SK-N-SH treated with all-trans-retinoic acid at 6 μM for 48 hours (cell line): Measurements from ENCODE around the gene ZNF708.
"Not testable (repeated sequence)": the region's sequence is repeated elsewhere in the genome, so short reads cannot be mapped to it uniquely, and the experiment has no call there.

Source experiments
- ATAC-seq: fragments of 200-7000 bp; cut with Tn5 transposase; 3 replicates; pipeline ENCODE4 v1.9.1; 2020; ENCODE audit warnings: mild to moderate bottlenecking, moderate library complexity
- ARNTL ChIP-seq: fragments of 450-650 bp; formaldehyde crosslinking; IDR thresholded peaks from 2 replicates; pipeline ENCODE4 v1.5.0; 2020; ENCODE audit warnings: low read depth, mild to moderate bottlenecking, moderate library complexity, borderline replicate concordance
- BACH2 ChIP-seq: fragments of 250-450 bp; sonication (Bioruptor Pico); IDR thresholded peaks from 2 replicates; pipeline ENCODE4 v1.9.0; 2021; ENCODE audit warnings: mild to moderate bottlenecking, borderline replicate concordance
- CSDC2 ChIP-seq: fragments of 250-450 bp; sonication (Bioruptor Pico); IDR thresholded peaks from 2 replicates; pipeline ENCODE4 v1.5.0; 2020; ENCODE audit warnings: mild to moderate bottlenecking, moderate library complexity
- ESRRG ChIP-seq: fragments of 250-450 bp; sonication (Bioruptor Pico); IDR thresholded peaks from 2 replicates; pipeline ENCODE4 v1.6.1; 2021; ENCODE audit warnings: mild to moderate bottlenecking
- GLIS3 ChIP-seq: fragments of 250-450 bp; sonication (Bioruptor Pico); IDR thresholded peaks from 2 replicates; pipeline ENCODE4 v1.5.0; 2020; ENCODE audit warnings: mild to moderate bottlenecking, moderate library complexity
- ISL1 ChIP-seq: fragments of 250-450 bp; sonication (Bioruptor Pico); IDR thresholded peaks from 2 replicates; pipeline ENCODE4 v2.1.2; 2022; ENCODE audit warnings: mild to moderate bottlenecking, moderate library complexity
- OSR1 ChIP-seq: fragments of 250-450 bp; sonication (Bioruptor Pico); IDR thresholded peaks from 2 replicates; pipeline ENCODE4 v1.8.0; 2022; ENCODE audit warnings: moderate library complexity, mild to moderate bottlenecking, inconsistent platforms
- PPARA ChIP-seq: fragments of 250-450 bp; sonication (Bioruptor Pico); IDR thresholded peaks from 2 replicates; pipeline ENCODE4 v1.5.0; 2020; ENCODE audit warnings: mild to moderate bottlenecking, borderline replicate concordance
- TCF4 ChIP-seq: fragments of 250-450 bp; sonication (Bioruptor Pico); IDR thresholded peaks from 2 replicates; pipeline ENCODE4 v1.8.0; 2021; ENCODE audit warnings: mild to moderate bottlenecking, moderate library complexity, borderline replicate concordance
- TOX ChIP-seq: fragments of 250-450 bp; sonication (Bioruptor Pico); IDR thresholded peaks from 2 replicates; pipeline ENCODE4 v1.8.0; 2021; ENCODE audit warnings: mild to moderate bottlenecking, moderate library complexity, borderline replicate concordance
- ZC3H10 ChIP-seq: fragments of 250-450 bp; sonication (Bioruptor Pico); IDR thresholded peaks from 2 replicates; pipeline ENCODE4 v1.5.1; 2021; ENCODE audit warnings: mild to moderate bottlenecking, moderate library complexity
- ZFP3 ChIP-seq: fragments of 250-450 bp; sonication (Bioruptor Pico); IDR thresholded peaks from 2 replicates; pipeline ENCODE4 v1.5.0; 2020; ENCODE audit warnings: mild to moderate bottlenecking, moderate library complexity
- ZFP30 ChIP-seq: fragments of 450-650 bp; formaldehyde crosslinking; IDR thresholded peaks from 2 replicates; pipeline ENCODE4 v1.5.0; 2022; ENCODE audit warnings: mild to moderate bottlenecking, moderate library complexity
- ZNF565 ChIP-seq: fragments of 450-650 bp; formaldehyde crosslinking; conservative IDR thresholded peaks from 2 replicates; pipeline ENCODE4 v1.5.0; 2020; ENCODE audit warnings: low read depth, mild to moderate bottlenecking, moderate library complexity
- ZNF70 ChIP-seq: fragments of 450-650 bp; formaldehyde crosslinking; IDR thresholded peaks from 2 replicates; pipeline ENCODE4 v1.5.0; 2020; ENCODE audit warnings: mild to moderate bottlenecking, moderate library complexity
- ZNF8 ChIP-seq: fragments of 450-650 bp; formaldehyde crosslinking; IDR thresholded peaks from 2 replicates; pipeline ENCODE4 v1.5.0; 2020; ENCODE audit warnings: mild to moderate bottlenecking, moderate library complexity
- TF ChIP-seq, protein P1 (sequence below): fragments of 250-450 bp; sonication (Bioruptor Pico); IDR thresholded peaks from 2 replicates; pipeline ENCODE4 v1.5.0; 2020; ENCODE audit warnings: mild to moderate bottlenecking, moderate library complexity
- TF ChIP-seq, protein P2 (sequence below): fragments of 250-450 bp; sonication (Bioruptor Pico); IDR thresholded peaks from 2 replicates; pipeline ENCODE4 v1.5.1; 2020; ENCODE audit warnings: low read depth, mild to moderate bottlenecking, moderate library complexity
- TF ChIP-seq, protein P3 (sequence below): fragments of 250-450 bp; sonication (Bioruptor Pico); IDR thresholded peaks from 2 replicates; pipeline ENCODE4 v1.5.1; 2021; ENCODE audit warnings: mild to moderate bottlenecking, moderate library complexity
- TF ChIP-seq, protein P4 (sequence below): fragments of 250-450 bp; sonication (Bioruptor Pico); IDR thresholded peaks from 2 replicates; pipeline ENCODE4 v1.8.0; 2020; ENCODE audit warnings: mild to moderate bottlenecking, moderate library complexity, borderline replicate concordance
- TF ChIP-seq, protein P5 (sequence below): fragments of 250-450 bp; sonication (Bioruptor Pico); IDR thresholded peaks from 2 replicates; pipeline ENCODE4 v1.8.0; 2021; ENCODE audit warnings: low read depth, mild to moderate bottlenecking, moderate library complexity, borderline replicate concordance

The ZNF708 gene

DNA sequence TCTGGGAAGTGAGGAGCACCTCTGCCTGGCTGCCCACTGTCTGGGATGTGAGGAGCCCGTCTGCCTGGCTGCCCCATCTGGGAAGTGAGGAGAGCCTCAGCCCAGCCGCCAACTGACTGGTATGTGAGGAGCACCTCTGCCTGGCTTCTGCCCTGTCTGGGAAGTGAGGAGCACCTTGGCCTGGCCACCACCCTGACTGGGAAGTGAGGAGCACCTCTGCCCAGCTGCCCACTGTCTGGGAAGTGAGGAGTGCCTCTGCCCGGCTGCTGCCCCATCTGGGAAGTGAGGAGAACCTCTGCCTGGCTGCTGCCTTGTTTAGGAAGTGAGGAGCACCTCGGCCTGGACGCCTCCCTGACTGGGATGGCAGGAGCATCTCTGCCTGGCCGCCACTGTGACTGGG lies 64.8 kb downstream of the ZNF708 start:
- no peak for ATAC-seq
- TF ChIP-seq, protein P1, sequence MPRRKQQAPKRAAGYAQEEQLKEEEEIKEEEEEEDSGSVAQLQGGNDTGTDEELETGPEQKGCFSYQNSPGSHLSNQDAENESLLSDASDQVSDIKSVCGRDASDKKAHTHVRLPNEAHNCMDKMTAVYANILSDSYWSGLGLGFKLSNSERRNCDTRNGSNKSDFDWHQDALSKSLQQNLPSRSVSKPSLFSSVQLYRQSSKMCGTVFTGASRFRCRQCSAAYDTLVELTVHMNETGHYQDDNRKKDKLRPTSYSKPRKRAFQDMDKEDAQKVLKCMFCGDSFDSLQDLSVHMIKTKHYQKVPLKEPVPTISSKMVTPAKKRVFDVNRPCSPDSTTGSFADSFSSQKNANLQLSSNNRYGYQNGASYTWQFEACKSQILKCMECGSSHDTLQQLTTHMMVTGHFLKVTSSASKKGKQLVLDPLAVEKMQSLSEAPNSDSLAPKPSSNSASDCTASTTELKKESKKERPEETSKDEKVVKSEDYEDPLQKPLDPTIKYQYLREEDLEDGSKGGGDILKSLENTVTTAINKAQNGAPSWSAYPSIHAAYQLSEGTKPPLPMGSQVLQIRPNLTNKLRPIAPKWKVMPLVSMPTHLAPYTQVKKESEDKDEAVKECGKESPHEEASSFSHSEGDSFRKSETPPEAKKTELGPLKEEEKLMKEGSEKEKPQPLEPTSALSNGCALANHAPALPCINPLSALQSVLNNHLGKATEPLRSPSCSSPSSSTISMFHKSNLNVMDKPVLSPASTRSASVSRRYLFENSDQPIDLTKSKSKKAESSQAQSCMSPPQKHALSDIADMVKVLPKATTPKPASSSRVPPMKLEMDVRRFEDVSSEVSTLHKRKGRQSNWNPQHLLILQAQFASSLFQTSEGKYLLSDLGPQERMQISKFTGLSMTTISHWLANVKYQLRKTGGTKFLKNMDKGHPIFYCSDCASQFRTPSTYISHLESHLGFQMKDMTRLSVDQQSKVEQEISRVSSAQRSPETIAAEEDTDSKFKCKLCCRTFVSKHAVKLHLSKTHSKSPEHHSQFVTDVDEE (CRISPR knock-in tag) = no peak
- no peak for TF ChIP-seq ZC3H10 (CRISPR knock-in tag)
- no peak for TF ChIP-seq ZFP30 (CRISPR knock-in tag)
- TF ChIP-seq, protein P2, sequence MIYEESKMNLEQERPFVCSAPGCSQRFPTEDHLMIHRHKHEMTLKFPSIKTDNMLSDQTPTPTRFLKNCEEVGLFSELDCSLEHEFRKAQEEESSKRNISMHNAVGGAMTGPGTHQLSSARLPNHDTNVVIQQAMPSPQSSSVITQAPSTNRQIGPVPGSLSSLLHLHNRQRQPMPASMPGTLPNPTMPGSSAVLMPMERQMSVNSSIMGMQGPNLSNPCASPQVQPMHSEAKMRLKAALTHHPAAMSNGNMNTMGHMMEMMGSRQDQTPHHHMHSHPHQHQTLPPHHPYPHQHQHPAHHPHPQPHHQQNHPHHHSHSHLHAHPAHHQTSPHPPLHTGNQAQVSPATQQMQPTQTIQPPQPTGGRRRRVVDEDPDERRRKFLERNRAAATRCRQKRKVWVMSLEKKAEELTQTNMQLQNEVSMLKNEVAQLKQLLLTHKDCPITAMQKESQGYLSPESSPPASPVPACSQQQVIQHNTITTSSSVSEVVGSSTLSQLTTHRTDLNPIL = no peak
- TF ChIP-seq, protein P3, sequence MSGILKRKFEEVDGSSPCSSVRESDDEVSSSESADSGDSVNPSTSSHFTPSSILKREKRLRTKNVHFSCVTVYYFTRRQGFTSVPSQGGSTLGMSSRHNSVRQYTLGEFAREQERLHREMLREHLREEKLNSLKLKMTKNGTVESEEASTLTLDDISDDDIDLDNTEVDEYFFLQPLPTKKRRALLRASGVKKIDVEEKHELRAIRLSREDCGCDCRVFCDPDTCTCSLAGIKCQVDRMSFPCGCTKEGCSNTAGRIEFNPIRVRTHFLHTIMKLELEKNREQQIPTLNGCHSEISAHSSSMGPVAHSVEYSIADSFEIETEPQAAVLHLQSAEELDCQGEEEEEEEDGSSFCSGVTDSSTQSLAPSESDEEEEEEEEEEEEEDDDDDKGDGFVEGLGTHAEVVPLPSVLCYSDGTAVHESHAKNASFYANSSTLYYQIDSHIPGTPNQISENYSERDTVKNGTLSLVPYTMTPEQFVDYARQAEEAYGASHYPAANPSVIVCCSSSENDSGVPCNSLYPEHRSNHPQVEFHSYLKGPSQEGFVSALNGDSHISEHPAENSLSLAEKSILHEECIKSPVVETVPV (CRISPR knock-in tag) = no peak
- no peak for TF ChIP-seq ESRRG
- no peak for TF ChIP-seq GLIS3 (CRISPR knock-in tag)
- TF ChIP-seq ZNF565 (CRISPR knock-in tag) = no peak
- no peak for TF ChIP-seq ARNTL (CRISPR knock-in tag)
- TF ChIP-seq BACH2 = no peak
- TF ChIP-seq ZFP3 (CRISPR knock-in tag) = no peak
- no peak for TF ChIP-seq TOX (CRISPR knock-in tag)
- TF ChIP-seq ZNF8 (CRISPR knock-in tag) = no peak
- TF ChIP-seq CSDC2 (CRISPR knock-in tag) = no peak
- TF ChIP-seq ISL1 = no peak

DNA sequence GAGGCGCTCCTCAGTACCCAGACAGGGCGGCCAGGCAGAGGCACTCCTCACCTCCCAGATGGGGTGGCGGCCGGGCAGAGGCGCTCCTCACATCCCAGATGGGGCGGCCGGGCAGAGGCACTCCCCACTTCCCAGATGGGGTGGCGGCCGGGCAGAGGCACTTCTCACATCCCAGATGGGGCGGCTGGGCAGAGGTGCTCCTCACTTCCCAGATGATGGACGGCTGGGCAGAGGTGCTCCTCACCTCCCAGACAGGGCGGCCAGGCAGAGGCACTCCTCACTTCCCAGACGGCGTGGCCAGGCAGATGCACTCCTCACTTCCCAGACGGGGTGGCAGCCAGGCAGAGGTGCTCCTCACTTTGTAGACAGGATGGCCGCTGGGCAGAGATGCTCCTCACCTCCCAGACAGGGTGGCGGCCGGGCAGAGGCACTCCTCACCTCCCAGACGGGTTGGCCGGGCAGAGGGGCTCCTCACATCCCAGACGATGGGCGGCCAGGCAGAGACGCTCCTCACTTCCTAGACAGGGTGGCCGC lies 68.3 kb downstream of the ZNF708 start:
- not testable (repeated sequence) for ATAC-seq

DNA sequence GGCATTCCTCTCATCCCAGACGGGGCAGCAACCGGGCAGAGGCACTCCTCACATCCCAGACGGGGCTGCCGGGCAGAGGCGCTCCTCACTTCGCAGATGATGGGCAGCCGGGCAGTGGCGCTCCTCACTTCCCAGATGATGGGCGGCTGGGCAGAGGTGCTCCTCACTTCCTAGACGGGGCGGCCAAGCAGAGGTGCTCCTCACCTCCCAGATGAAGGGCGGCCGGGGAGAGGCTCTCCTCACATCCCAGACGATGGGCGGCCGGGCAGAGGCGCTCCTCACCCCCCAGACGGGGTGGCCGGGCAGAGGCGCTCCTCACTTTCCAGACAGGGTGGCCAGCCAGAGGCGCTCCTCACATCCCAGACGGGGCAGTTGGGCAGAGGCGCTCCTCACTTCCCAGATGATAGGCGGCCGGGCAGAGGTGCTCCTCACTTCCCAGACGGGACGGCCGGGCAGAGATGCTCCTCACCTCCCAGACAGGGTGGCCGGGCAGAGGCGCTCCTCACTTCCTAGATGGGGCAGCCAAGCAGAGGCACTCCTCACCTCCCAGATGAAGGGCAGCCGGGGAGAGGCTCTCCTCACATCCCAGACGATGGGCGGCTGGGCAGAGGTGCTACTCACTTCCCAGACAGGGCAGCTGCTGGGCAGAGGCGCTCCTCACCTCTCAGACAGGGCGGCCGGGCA lies 68.9 kb downstream of the ZNF708 start:
- no peak for ATAC-seq
- no peak for TF ChIP-seq ISL1
- TF ChIP-seq, protein P4, sequence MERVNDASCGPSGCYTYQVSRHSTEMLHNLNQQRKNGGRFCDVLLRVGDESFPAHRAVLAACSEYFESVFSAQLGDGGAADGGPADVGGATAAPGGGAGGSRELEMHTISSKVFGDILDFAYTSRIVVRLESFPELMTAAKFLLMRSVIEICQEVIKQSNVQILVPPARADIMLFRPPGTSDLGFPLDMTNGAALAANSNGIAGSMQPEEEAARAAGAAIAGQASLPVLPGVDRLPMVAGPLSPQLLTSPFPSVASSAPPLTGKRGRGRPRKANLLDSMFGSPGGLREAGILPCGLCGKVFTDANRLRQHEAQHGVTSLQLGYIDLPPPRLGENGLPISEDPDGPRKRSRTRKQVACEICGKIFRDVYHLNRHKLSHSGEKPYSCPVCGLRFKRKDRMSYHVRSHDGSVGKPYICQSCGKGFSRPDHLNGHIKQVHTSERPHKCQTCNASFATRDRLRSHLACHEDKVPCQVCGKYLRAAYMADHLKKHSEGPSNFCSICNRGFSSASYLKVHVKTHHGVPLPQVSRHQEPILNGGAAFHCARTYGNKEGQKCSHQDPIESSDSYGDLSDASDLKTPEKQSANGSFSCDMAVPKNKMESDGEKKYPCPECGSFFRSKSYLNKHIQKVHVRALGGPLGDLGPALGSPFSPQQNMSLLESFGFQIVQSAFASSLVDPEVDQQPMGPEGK (CRISPR knock-in tag) = no peak
- TF ChIP-seq, protein P5, sequence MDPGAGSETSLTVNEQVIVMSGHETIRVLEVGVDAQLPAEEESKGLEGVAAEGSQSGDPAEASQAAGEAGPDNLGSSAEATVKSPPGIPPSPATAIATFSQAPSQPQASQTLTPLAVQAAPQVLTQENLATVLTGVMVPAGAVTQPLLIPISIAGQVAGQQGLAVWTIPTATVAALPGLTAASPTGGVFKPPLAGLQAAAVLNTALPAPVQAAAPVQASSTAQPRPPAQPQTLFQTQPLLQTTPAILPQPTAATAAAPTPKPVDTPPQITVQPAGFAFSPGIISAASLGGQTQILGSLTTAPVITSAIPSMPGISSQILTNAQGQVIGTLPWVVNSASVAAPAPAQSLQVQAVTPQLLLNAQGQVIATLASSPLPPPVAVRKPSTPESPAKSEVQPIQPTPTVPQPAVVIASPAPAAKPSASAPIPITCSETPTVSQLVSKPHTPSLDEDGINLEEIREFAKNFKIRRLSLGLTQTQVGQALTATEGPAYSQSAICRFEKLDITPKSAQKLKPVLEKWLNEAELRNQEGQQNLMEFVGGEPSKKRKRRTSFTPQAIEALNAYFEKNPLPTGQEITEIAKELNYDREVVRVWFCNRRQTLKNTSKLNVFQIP = no peak
- no peak for TF ChIP-seq ZFP30 (CRISPR knock-in tag)
- no peak for TF ChIP-seq GLIS3 (CRISPR knock-in tag)
- TF ChIP-seq ZNF70 = no peak
- TF ChIP-seq BACH2 = no peak
- TF ChIP-seq, protein P1 (CRISPR knock-in tag) = no peak
- no peak for TF ChIP-seq PPARA (CRISPR knock-in tag)
- TF ChIP-seq ZNF565 (CRISPR knock-in tag) = no peak
- no peak for TF ChIP-seq CSDC2 (CRISPR knock-in tag)
- TF ChIP-seq OSR1 (CRISPR knock-in tag) = no peak
- TF ChIP-seq ARNTL (CRISPR knock-in tag) = no peak
- TF ChIP-seq TCF4 (CRISPR knock-in tag) = no peak
- TF ChIP-seq TOX (CRISPR knock-in tag) = no peak

DNA sequence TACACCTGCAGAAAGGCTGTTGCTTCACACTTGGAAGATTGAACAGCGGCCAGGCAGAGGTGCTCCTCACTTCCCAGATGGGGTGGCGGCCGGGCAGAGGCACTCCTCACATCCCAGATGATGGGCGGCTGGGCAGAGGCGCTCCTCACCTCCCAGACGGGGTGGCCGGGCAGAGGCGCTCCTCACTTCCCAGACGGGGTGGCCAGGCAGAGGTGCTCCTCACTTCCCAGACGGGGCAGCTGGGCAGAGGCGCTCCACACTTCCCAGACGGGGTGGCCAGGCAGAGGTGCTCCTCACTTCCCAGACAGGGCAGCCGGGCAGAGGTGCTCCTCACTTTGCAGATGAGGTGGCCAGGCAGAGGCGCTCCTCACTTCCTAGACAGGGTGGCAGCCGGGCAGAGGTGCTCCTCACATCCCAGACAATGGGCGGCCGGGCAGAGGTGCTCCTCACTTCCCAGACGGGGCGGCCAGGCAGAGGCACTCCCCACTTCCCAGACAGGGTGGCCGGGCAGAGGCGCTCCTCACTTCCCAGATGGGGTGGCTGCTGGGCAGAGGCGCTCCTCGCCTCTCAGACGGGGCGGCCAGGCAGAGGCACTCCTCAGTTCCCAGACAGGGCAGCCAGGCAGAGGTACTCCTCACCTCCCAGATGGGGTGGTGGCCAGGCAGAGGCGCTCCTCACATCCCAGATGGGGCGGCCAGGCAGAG lies 69.6 kb downstream of the ZNF708 start:
- not testable (repeated sequence) for ATAC-seq
